ENCODE data around the gene EVX1. TPM values are rescaled to one million over a fixed set of nuclear protein-coding genes. Genes with fewer than 3 reads are reported as not detected.
A peak's percentile ranks its signal among the peaks of the same experiment; 100 is the strongest.

The EVX1 gene
- total and polyA plus RNA-seq, 2 of the 8 experiments (the other 6 are each of a cell fraction or from before 2014, with no cell fraction given): not detected

DNA sequence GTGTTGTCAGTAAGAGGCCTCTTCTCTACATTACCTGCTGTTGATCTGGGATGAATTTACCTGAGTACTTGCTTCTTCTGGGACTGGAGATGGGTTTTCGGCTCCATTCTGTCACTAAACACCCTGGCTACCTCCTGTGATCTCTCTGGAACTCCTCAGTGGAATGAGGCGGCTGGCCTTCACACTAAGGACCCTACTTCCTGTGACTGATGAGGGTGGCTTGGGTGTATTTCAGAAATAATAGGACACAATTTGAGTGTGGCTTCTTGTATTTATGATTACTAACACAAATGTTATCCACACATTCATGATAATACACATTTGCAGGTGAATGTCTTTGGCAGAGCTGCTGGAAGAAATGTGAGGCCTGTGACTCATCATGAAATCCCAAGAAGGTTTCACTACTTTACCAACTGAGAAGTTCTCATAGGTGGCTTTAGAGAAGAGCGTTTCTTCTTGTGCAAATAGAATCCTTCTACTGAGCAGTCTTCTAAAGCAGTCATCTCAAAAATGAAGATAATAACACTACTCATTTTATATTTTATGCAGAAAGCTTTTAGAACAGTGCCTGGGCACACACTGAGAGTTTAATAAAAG, 21.3 kb upstream of the EVX1 start:
- H2BK120ac ChIP-seq (replicated peaks; ENCODE audit: low read depth, low read length): no peak overlapping the region
- H4K20me1 ChIP-seq (replicated peaks in 1 of 2; ENCODE audit: control insufficient read depth in 1 of 2, insufficient read depth in 2 of 2, low read length in 2 of 2): peaks cover 6 to 8% of the 10 kb centered on the region in 2 experiments
- H3K23me2 ChIP-seq (ENCODE audit: low read depth, low read length): peaks cover 4% of the 10 kb centered on the region; the same call in 1 of the 2 replicates
- H3K56ac ChIP-seq (replicated peaks; ENCODE audit: insufficient read length, low read depth, low read length): no peak overlapping the region
- no peak overlapping the region for H3K4ac ChIP-seq (replicated peaks; ENCODE audit: insufficient read length, low read depth, low read length)
- no peaks in the 10 kb centered on the region; a peak in 1 of 8 replicates for H3K36me3 ChIP-seq (ENCODE audit: control insufficient read depth in 2 of 4, insufficient read depth in 4 of 4, low read length in 3 of 4)
- WGBS, 2 experiments (ENCODE audit: extremely low coverage in 1 of 2, insufficient coverage in 1 of 2, insufficient read length in 1 of 2, insufficient replicate concordance in 2 of 2, low coverage in 1 of 2, low lambda C conversion rate in 2 of 2, missing lambda C conversion rate in 1 of 2): 71% methylated on average over 3 of the region's 3 CpGs; no CpG with 5 or more reads in 1 of the 2 experiments
- FAIRE-seq (no peak), DNase-seq (ENCODE audit: low read depth in 1 of 2, low spot score in 2 of 2) (no peak)
- H2BK5ac ChIP-seq (ENCODE audit: low read depth, low read length): no peak overlapping the region
- no peak overlapping the region for H2BK15ac ChIP-seq (ENCODE audit: low read length)
- H3K18ac ChIP-seq (ENCODE audit: extremely low read depth, low read length): no peak overlapping the region
- H3K27me3 ChIP-seq (replicated peaks in 1 of 4; ENCODE audit: control insufficient read depth in 3 of 4, extremely low read depth in 1 of 4, insufficient read depth in 3 of 4, low read length in 3 of 4): peaks cover 63 to 96% (median 88%) of the 10 kb centered on the region in 4 experiments
- no peak overlapping the region for H2AFZ ChIP-seq (ENCODE audit: low read length)
- H2AK5ac ChIP-seq (ENCODE audit: low read depth, low read length): no peak overlapping the region
- no peak overlapping the region for H2BK12ac ChIP-seq (ENCODE audit: low read depth, low read length)
- no peak overlapping the region for H4K91ac ChIP-seq (replicated peaks; ENCODE audit: insufficient read length, low read length)
- H3K4me2 ChIP-seq (ENCODE audit: insufficient read depth in 1 of 2, low read depth in 2 of 2, low read length in 2 of 2): 0 out of 4 replicates have a peak overlapping the region, but pooled peaks of 1 of the 2 experiments have one; percentile 22
- no peak overlapping the region for H4K5ac ChIP-seq (ENCODE audit: insufficient read length, low read depth, low read length)
- H3K79me2 ChIP-seq (ENCODE audit: control insufficient read depth in 1 of 2, insufficient read depth in 2 of 2, low read length in 2 of 2): no peaks in the 10 kb centered on the region
- H3K79me1 ChIP-seq (ENCODE audit: low read depth, low read length): no peaks in the 10 kb centered on the region
- H4K8ac ChIP-seq (ENCODE audit: extremely low read depth, insufficient read depth, low read length): no peak overlapping the region
- CTCF ChIA-PET (ENCODE audit: partially characterized antibody): interaction anchor here (1.0 to 8.5 kb wide), 3 partner anchors 12 to 35 kb away, joined by 3 to 62 read pairs (median 5); no protein-coding TSS in a partner anchor
- H2BK20ac ChIP-seq (ENCODE audit: low read length): no peak overlapping the region
- H3K4me1 ChIP-seq (replicated peaks in 1 of 4; ENCODE audit: control insufficient read depth in 3 of 4, insufficient read depth in 4 of 4, low read length in 3 of 4): peaks cover 2 to 11% (median 6%) of the 10 kb centered on the region in 4 experiments
- no peak overlapping the region for H3K4me3 ChIP-seq (ENCODE audit: extremely low read depth in 1 of 4, insufficient read depth in 2 of 4, low read depth in 3 of 4, low read length in 4 of 4)
- no peak overlapping the region for H3K9ac ChIP-seq (replicated peaks in 1 of 4; ENCODE audit: extremely low read depth in 1 of 4, low read depth in 3 of 4, low read length in 3 of 4)
- no peak overlapping the region for H3K23ac ChIP-seq (ENCODE audit: insufficient read length)
- H3K14ac ChIP-seq (ENCODE audit: insufficient read length): no peak overlapping the region
- no peak overlapping the region for H3K27ac ChIP-seq (ENCODE audit: low read depth, low read length)
- POLR2A ChIA-PET (ENCODE audit: partially characterized antibody): no interaction called here
- no peaks in the 10 kb centered on the region for H3K9me3 ChIP-seq (ENCODE audit: insufficient read depth in 2 of 2, low read depth in 1 of 2, low read length in 1 of 2)
- TF ChIP-seq POLR2AphosphoS5 (IDR thresholded peaks at IDR 0.05; ENCODE audit: low read depth, low read length): no peak
- no peak for TF ChIP-seq FOSL1 (IDR thresholded peaks at IDR 0.05; ENCODE audit: insufficient read depth, low read depth, low read length)
- TF ChIP-seq, protein P1, sequence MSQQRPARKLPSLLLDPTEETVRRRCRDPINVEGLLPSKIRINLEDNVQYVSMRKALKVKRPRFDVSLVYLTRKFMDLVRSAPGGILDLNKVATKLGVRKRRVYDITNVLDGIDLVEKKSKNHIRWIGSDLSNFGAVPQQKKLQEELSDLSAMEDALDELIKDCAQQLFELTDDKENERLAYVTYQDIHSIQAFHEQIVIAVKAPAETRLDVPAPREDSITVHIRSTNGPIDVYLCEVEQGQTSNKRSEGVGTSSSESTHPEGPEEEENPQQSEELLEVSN (IDR thresholded peaks at IDR 0.05): no peak
- TF ChIP-seq GABPA (IDR thresholded peaks at IDR 0.05; ENCODE audit: borderline replicate concordance, insufficient read depth, low read length): no peak
- TF ChIP-seq SIN3A (conservative IDR thresholded peaks at IDR 0.05 in 1 of 2, IDR thresholded peaks at IDR 0.05 in 1 of 2; ENCODE audit: low read depth in 1 of 2, low read length in 2 of 2): no peak
- TF ChIP-seq, protein P2, sequence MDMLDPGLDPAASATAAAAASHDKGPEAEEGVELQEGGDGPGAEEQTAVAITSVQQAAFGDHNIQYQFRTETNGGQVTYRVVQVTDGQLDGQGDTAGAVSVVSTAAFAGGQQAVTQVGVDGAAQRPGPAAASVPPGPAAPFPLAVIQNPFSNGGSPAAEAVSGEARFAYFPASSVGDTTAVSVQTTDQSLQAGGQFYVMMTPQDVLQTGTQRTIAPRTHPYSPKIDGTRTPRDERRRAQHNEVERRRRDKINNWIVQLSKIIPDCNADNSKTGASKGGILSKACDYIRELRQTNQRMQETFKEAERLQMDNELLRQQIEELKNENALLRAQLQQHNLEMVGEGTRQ (IDR thresholded peaks at IDR 0.05; ENCODE audit: low read length): no peak
- no peak for TF ChIP-seq CBX5 (IDR thresholded peaks at IDR 0.05; ENCODE audit: low read depth, low read length)
- TF ChIP-seq SRF (IDR thresholded peaks at IDR 0.05; ENCODE audit: low read depth, low read length): no peak
- TF ChIP-seq SP4 (IDR thresholded peaks at IDR 0.05; ENCODE audit: low read length): no peak
- no peak for TF ChIP-seq POLR2A (IDR thresholded peaks at IDR 0.05; ENCODE audit: control extremely low read depth in 1 of 2, low read depth in 2 of 2, low read length in 2 of 2)
- no peak for TF ChIP-seq CREB1 (IDR thresholded peaks at IDR 0.05)
- TF ChIP-seq CHD1 (IDR thresholded peaks at IDR 0.05; ENCODE audit: low read depth, low read length): no peak

Data from H1 (cell line).